GM12878 (cell line): ENCODE data around the gene ARHGAP45. TPM values are rescaled to one million over a fixed set of nuclear protein-coding genes. Genes with fewer than 3 reads are reported as not detected.

Source experiments
- ATAC-seq: fragments of 200-7000 bp; cut with Tn5 transposase; 3 replicates; pipeline ENCODE4 v1.9.1; 2020; ENCODE audit warnings: mild to moderate bottlenecking, moderate library complexity
- BruUV-seq: library from RNA; stranded (reverse); fragments of 400-500 nt; replicated peaks from 2 replicates; lab custom pipeline; 2021; lab: Mats Ljungman, UMichigan
- CTCF ChIA-PET: fragments of 300-600 bp; sonication (Branson Sonifier 250); formaldehyde crosslinking; extraction: SDS; loops from one replicate; lab custom pipeline; 2021; ENCODE audit warnings: inconsistent platforms; lab: Yijun Ruan, JAX
- POLR2A ChIA-PET: fragments of 350-600 bp; formaldehyde crosslinking; extraction: SDS; loops from one replicate; lab custom pipeline; 2021; ENCODE audit warnings: inconsistent platforms; lab: Charles Lee
- RAD21 ChIA-PET: fragments of 300-600 bp; sonication (Branson Sonifier 250); formaldehyde crosslinking; loops from one replicate; lab custom pipeline; 2023; ENCODE audit warnings: antibody characterized with exemption; ENCODE audit not compliant: unreplicated experiment; lab: Charles Lee
- SMC1A ChIA-PET: fragments of 300-600 bp; sonication (Branson Sonifier 250); formaldehyde crosslinking; loops from one replicate; lab custom pipeline; 2023; ENCODE audit not compliant: unreplicated experiment, uncharacterized antibody; lab: Charles Lee
- DNase-seq: peaks from one replicate; pipeline ENCODE4 v3.0.0-alpha.2; 2011; ENCODE audit warnings: low read depth, low spot score
- FAIRE-seq: peaks from 3 replicates; lab custom pipeline; 2011; peaks lifted over from hg19 to GRCh38; lab: Jason Lieb, UNC
- H2AFZ ChIP-seq: 2 replicates; pipeline ENCODE4 v1.6.0; 2011; ENCODE audit warnings: low read depth, low read length, control low read depth; ENCODE audit not compliant: control insufficient read depth
- H3K27ac ChIP-seq: 2 replicates; pipeline ENCODE4 v1.5.1; 2011; ENCODE audit warnings: control low read depth; ENCODE audit not compliant: control insufficient read depth, insufficient read depth
- H3K27me3 ChIP-seq, 2 experiments: replicated peaks in 1 of 2; 2 replicates each; pipeline versions ENCODE4 v1.6.0 to v1.6.1; 2011; ENCODE audit warnings: low read length in 1 of 2; ENCODE audit not compliant: control insufficient read depth in 2 of 2, insufficient read depth in 2 of 2
- H3K36me3 ChIP-seq, 2 experiments: 2 replicates each; pipeline ENCODE4 v1.5.1; 2011; ENCODE audit warnings: low read length in 1 of 2; ENCODE audit not compliant: control insufficient read depth in 2 of 2, insufficient read depth in 2 of 2
- H3K4me1 ChIP-seq: 2 replicates; pipeline ENCODE4 v1.6.1; 2011; ENCODE audit warnings: mild to moderate bottlenecking, low read length, moderate library complexity, mixed read lengths; ENCODE audit not compliant: control insufficient read depth, insufficient read depth
- H3K4me2 ChIP-seq: 2 replicates; pipeline ENCODE4 v1.6.0; 2011; ENCODE audit warnings: control low read depth; ENCODE audit not compliant: control insufficient read depth, insufficient read depth
- H3K4me3 ChIP-seq: fragments of 200-600 bp; sonication (generic); 2 replicates; pipeline ENCODE4 v1.5.1; 2016
- H3K79me2 ChIP-seq: 2 replicates; pipeline ENCODE4 v1.6.0; 2011; ENCODE audit warnings: low read length; ENCODE audit not compliant: control insufficient read depth, insufficient read depth
- H3K9ac ChIP-seq: 2 replicates; pipeline ENCODE4 v1.8.0; 2011; ENCODE audit warnings: low read length, control low read depth, mixed read lengths; ENCODE audit not compliant: control insufficient read depth, insufficient read depth
- H3K9me3 ChIP-seq: replicated peaks from 3 replicates; pipeline ENCODE4 v1.5.1; 2011; ENCODE audit warnings: mild to moderate bottlenecking, low read length; ENCODE audit not compliant: control insufficient read depth, insufficient read depth
- H4K20me1 ChIP-seq: 2 replicates; pipeline ENCODE4 v1.6.0; 2011; ENCODE audit not compliant: control insufficient read depth, insufficient read depth
- CHD1 ChIP-seq: IDR thresholded peaks from 2 replicates; pipeline ENCODE4 v1.6.1; 2012; ENCODE audit warnings: low read depth, low read length, improper control_type of control experiment
- MTA2 ChIP-seq: fragments of 450-650 bp; IDR thresholded peaks from 2 replicates; pipeline ENCODE4 v1.6.1; 2016; ENCODE audit warnings: low read depth, mild to moderate bottlenecking, moderate library complexity
- POLR2A ChIP-seq: IDR thresholded peaks from 2 replicates; pipeline ENCODE4 v1.6.1; 2011; ENCODE audit warnings: low read depth, mild to moderate bottlenecking, low read length
- POLR2AphosphoS5 ChIP-seq: IDR thresholded peaks from 2 replicates; pipeline ENCODE4 v1.6.1; 2011; ENCODE audit warnings: mild to moderate bottlenecking, low read length, inconsistent platforms
- WGBS: methylation state at CpG from one replicate; pipeline ENCODE4 v1.1.6; 2016; ENCODE audit warnings: low lambda C conversion rate; ENCODE audit not compliant: insufficient replicate concordance, insufficient coverage; ENCODE audit errors: missing lambda C conversion rate; 5-methylcytosine and 5-hydroxymethylcytosine counted together
- in situ Hi-C: fragments of 300-500 bp; cut with MboI; formaldehyde crosslinking; loops from 9 replicates; pipeline ENCODE4 v1.14.3; 2018; ENCODE audit warnings: mixed read lengths
- intact Hi-C: fragments of 100-400 bp; cut with micrococcal nuclease; formaldehyde crosslinking; loops from one replicate; pipeline ENCODE4 v1.14.2; 2022; ENCODE audit not compliant: unreplicated experiment
- polyA plus RNA-seq, 11 experiments: library from polyadenylated mRNA; depleted of rRNA in 4 of 11; unstranded in 6 of 11; stranded (reverse) in 5 of 11; fragments of >200 nt; fragmentation: Nextera tagmentation in 4 of 11; fragmentation: Illumina TruSeq in 1 of 11; extraction: Ambion mirVana in 4 of 11; extraction: Trizol in 1 of 11; gene quantifications; 1 replicate in 1 of 11; 2 replicates in 10 of 11; pipeline versions ENCODE4 v1.2.1 to v1.2.3, GENCODE V29; 2011 to 2016; ENCODE audit warnings: inconsistent platforms in 2 of 11, missing spikeins in 2 of 11, low read depth in 1 of 11
- total RNA-seq, 4 experiments: library from RNA; depleted of rRNA in 3 of 4; stranded (reverse); fragments of >200 nt in 3 of 4; fragmentation: Illumina TruSeq in 1 of 4; extraction: Trizol in 1 of 4; gene quantifications; 2 replicates each; pipeline versions ENCODE4 v1.2.1 to v1.2.3, GENCODE V29; 2013 to 2021

Gene ARHGAP45
- total and polyA plus RNA-seq, 10 of the 15 experiments (the other 5 are each of a cell fraction or from before 2014, with no cell fraction given): 1.4 to 151 (median 59.9) TPM

- TF ChIP-seq MTA2 (peak; percentile 88), POLR2A (no peak)
Observed at GRCh38 chr19:1076951-1077350, 10.0 kb downstream of the ARHGAP45 start (continued).

- Histone ChIP-seq H3K4me2 (no peak overlapping the region), H3K9me3 (no peaks in the 10 kb centered on the region; the same call in 2 of the 3 replicates), H3K36me3 (peaks cover 23 to 51% of the 10 kb centered on the region in 2 experiments), H4K20me1 (no peaks in the 10 kb centered on the region; the same call in 1 of the 2 replicates), H3K27me3 (no peaks in the 10 kb centered on the region), H3K27ac (no peak overlapping the region), H2AFZ (no peak overlapping the region), H3K4me3 (no peak overlapping the region), H3K79me2 (peaks cover 7% of the 10 kb centered on the region), H3K4me1 (peaks cover 32% of the 10 kb centered on the region), H3K9ac (no peak overlapping the region)
- RAD21 ChIA-PET: no interaction called here
- FAIRE-seq (no peak), DNase-seq (no peak), ATAC-seq (no peak)
- SMC1A ChIA-PET: no interaction called here
- no TSS peak for BruUV-seq
- CTCF ChIA-PET: no interaction called here
- WGBS: 95% methylated on average over 39 of the region's 45 CpGs
- intact Hi-C loops (no loop called here), in situ Hi-C loops (no loop called here)
- POLR2A ChIA-PET: interaction anchor here (0.5 to 1.6 kb wide), 2 partner anchors 12 to 105 kb away, joined by 4 to 5 read pairs; partner anchors contain the start of gene ARHGAP45
- TF ChIP-seq POLR2A: peak; percentile 51
- TF ChIP-seq CHD1: no peak
- 0 out of 2 replicates have a peak, but pooled peaks have one; percentile 25 for TF ChIP-seq POLR2AphosphoS5
Observed at GRCh38 chr19:1079566-1080111, 12.7 kb downstream of the ARHGAP45 start.
